ENCODE data around the gene IL1R2. TPM values are rescaled to one million over a fixed set of nuclear protein-coding genes. Genes with fewer than 3 reads are reported as not detected.

The IL1R2 gene
- total and polyA plus RNA-seq, 2 of the 13 experiments (the other 11 are each of a cell fraction or from before 2014, with no cell fraction given): 3.6 to 7.3 TPM

GRCh38 chr2:102064679-102065674, 73.2 kb downstream of the IL1R2 start (continued):
- TF ChIP-seq NONO (IDR thresholded peaks at IDR 0.05) (0 out of 2 replicates have a peak, but pooled peaks have one; percentile 25), NONO (CRISPR knock-in tag; conservative IDR thresholded peaks at IDR 0.05) (no peak; the same call in 1 of the 2 replicates), ZNF800 (CRISPR knock-in tag; IDR thresholded peaks at IDR 0.05) (0 out of 2 replicates have a peak, but pooled peaks have one; percentile 18), ARID4A (CRISPR knock-in tag; IDR thresholded peaks at IDR 0.05; ENCODE audit: borderline replicate concordance) (no peak), ZNF607 (CRISPR knock-in tag; IDR thresholded peaks at IDR 0.05; ENCODE audit: borderline replicate concordance) (no peak), ZNF142 (CRISPR knock-in tag; IDR thresholded peaks at IDR 0.05) (peak; percentile 24; the same call in 1 of the 2 replicates), ZNF839 (CRISPR knock-in tag; IDR thresholded peaks at IDR 0.05; ENCODE audit: borderline replicate concordance) (no peak), SNAPC2 (CRISPR knock-in tag; IDR thresholded peaks at IDR 0.05) (no peak), HNF4G (IDR thresholded peaks at IDR 0.05; ENCODE audit: borderline replicate concordance, low read depth, low read length) (peak; percentile 80), HNF4G (CRISPR knock-in tag; IDR thresholded peaks at IDR 0.05; ENCODE audit: borderline replicate concordance, low read depth) (peak; percentile 61), GMEB2 (CRISPR knock-in tag; IDR thresholded peaks at IDR 0.05; ENCODE audit: low read depth) (no peak), ATRX (CRISPR knock-in tag; IDR thresholded peaks at IDR 0.05; ENCODE audit: borderline replicate concordance) (no peak), HOXA5 (CRISPR knock-in tag; IDR thresholded peaks at IDR 0.05) (no peak), GTF2F1 (IDR thresholded peaks at IDR 0.05; ENCODE audit: low read length) (no peak)
